22Rv1 (cell line): Measurements from ENCODE around the gene KANSL1L.

Experiments used
- CTCF ChIP-seq: fragments of 450-650 bp; IDR thresholded peaks from 2 replicates; pipeline ENCODE4 v1.5.1; 2017; ENCODE audit warnings: mild to moderate bottlenecking
- ZFX ChIP-seq: fragments of 450-650 bp; IDR thresholded peaks from 2 replicates; pipeline ENCODE4 v1.6.1; 2017; ENCODE audit warnings: antibody characterized with exemption, borderline replicate concordance

- no peak for TF ChIP-seq CTCF
- TF ChIP-seq ZFX, result no peak
These were observed 124.2 kb downstream of the KANSL1L start for GRCh38 chr2:210046851-210047500.
